ENCODE data around the gene ABHD2.
A peak's percentile ranks its signal among the peaks of the same experiment; 100 is the strongest.

The ABHD2 gene

GRCh38 chr15:89177633-89178306, 89.5 kb downstream of the ABHD2 start:
- CTCF ChIA-PET: interaction anchor here (0.6 to 19.0 kb wide), 63 partner anchors 9 to 1327 kb away, joined by 3 to 480 read pairs (median 4); partner anchors contain the start of genes ABHD2, FANCI and HAPLN3
- POLR2A ChIA-PET: interaction anchor here (0.9 kb wide), 1 partner anchor 10 kb away, joined by 3 read pairs; no protein-coding TSS in a partner anchor
- TF ChIP-seq ZNF366 (tag by site-specific recombination; conservative IDR thresholded peaks at IDR 0.05) (peak; percentile 75), REPIN1 (tag by site-specific recombination; IDR thresholded peaks at IDR 0.05; ENCODE audit: low read depth) (no peak), ZNF362 (tag by site-specific recombination; IDR thresholded peaks at IDR 0.05) (peak; percentile 56; the same call in 1 of the 2 replicates), ZEB2 (tag by site-specific recombination; IDR thresholded peaks at IDR 0.05) (0 out of 2 replicates have a peak, but pooled peaks have one; percentile 31), SP7 (tag by site-specific recombination; IDR thresholded peaks at IDR 0.05) (no peak), ZNF2 (tag by site-specific recombination; IDR thresholded peaks at IDR 0.05) (peak; percentile 59), ZBTB17 (tag by site-specific recombination; IDR thresholded peaks at IDR 0.05) (0 out of 2 replicates have a peak, but pooled peaks have one; percentile 16), ZNF132 (tag by site-specific recombination; IDR thresholded peaks at IDR 0.05; ENCODE audit: borderline replicate concordance) (no peak), ZBTB48 (tag by site-specific recombination; IDR thresholded peaks at IDR 0.05) (peak; percentile 95), ZNF654 (tag by site-specific recombination; IDR thresholded peaks at IDR 0.05; ENCODE audit: low read depth) (peak; percentile 74), ZNF660 (tag by site-specific recombination; IDR thresholded peaks at IDR 0.05) (0 out of 2 replicates have a peak, but pooled peaks have one; percentile 42), TSHZ1 (tag by site-specific recombination; IDR thresholded peaks at IDR 0.05; ENCODE audit: borderline replicate concordance) (no peak)
- TF ChIP-seq, protein P1, sequence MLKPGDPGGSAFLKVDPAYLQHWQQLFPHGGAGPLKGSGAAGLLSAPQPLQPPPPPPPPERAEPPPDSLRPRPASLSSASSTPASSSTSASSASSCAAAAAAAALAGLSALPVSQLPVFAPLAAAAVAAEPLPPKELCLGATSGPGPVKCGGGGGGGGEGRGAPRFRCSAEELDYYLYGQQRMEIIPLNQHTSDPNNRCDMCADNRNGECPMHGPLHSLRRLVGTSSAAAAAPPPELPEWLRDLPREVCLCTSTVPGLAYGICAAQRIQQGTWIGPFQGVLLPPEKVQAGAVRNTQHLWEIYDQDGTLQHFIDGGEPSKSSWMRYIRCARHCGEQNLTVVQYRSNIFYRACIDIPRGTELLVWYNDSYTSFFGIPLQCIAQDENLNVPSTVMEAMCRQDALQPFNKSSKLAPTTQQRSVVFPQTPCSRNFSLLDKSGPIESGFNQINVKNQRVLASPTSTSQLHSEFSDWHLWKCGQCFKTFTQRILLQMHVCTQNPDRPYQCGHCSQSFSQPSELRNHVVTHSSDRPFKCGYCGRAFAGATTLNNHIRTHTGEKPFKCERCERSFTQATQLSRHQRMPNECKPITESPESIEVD (tag by site-specific recombination; IDR thresholded peaks at IDR 0.05): no peak
- TF ChIP-seq, protein P2, sequence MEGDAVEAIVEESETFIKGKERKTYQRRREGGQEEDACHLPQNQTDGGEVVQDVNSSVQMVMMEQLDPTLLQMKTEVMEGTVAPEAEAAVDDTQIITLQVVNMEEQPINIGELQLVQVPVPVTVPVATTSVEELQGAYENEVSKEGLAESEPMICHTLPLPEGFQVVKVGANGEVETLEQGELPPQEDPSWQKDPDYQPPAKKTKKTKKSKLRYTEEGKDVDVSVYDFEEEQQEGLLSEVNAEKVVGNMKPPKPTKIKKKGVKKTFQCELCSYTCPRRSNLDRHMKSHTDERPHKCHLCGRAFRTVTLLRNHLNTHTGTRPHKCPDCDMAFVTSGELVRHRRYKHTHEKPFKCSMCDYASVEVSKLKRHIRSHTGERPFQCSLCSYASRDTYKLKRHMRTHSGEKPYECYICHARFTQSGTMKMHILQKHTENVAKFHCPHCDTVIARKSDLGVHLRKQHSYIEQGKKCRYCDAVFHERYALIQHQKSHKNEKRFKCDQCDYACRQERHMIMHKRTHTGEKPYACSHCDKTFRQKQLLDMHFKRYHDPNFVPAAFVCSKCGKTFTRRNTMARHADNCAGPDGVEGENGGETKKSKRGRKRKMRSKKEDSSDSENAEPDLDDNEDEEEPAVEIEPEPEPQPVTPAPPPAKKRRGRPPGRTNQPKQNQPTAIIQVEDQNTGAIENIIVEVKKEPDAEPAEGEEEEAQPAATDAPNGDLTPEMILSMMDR (tag by site-specific recombination; IDR thresholded peaks at IDR 0.05): peak; percentile 81

More at GRCh38 chr15:89177633-89178306, 89.5 kb downstream of the ABHD2 start:
- peaks cover 7 to 25% of the 10 kb centered on the region in 2 experiments for H3K36me3 ChIP-seq (ENCODE audit: control insufficient read depth in 2 of 2, insufficient read depth in 1 of 2, low read length in 2 of 2)
- no peaks in the 10 kb centered on the region for H3K9me3 ChIP-seq (ENCODE audit: control insufficient read depth, insufficient read depth, low read depth, low read length)
- H3K27ac ChIP-seq (ENCODE audit: extremely low read depth, low read depth, low read length): no peak overlapping the region
- peaks cover 10% of the 10 kb centered on the region for H3K4me1 ChIP-seq (ENCODE audit: control insufficient read depth, insufficient read depth, low read length)
- H3K4me3 ChIP-seq (ENCODE audit: low read depth, low read length): no peak overlapping the region

All from HEK293 (cell line).